Measurements from ENCODE around the gene EGFL6.

The EGFL6 gene, protein sequence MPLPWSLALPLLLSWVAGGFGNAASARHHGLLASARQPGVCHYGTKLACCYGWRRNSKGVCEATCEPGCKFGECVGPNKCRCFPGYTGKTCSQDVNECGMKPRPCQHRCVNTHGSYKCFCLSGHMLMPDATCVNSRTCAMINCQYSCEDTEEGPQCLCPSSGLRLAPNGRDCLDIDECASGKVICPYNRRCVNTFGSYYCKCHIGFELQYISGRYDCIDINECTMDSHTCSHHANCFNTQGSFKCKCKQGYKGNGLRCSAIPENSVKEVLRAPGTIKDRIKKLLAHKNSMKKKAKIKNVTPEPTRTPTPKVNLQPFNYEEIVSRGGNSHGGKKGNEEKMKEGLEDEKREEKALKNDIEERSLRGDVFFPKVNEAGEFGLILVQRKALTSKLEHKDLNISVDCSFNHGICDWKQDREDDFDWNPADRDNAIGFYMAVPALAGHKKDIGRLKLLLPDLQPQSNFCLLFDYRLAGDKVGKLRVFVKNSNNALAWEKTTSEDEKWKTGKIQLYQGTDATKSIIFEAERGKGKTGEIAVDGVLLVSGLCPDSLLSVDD

GRCh38 chrX:13569479-13570260 lies at the start of gene EGFL6:
TSS of gene EGFL6 (plus strand) at chrX:13569601. CDS start at chrX:13569862, 261 bp downstream.
- H3K4me3 ChIP-seq (ENCODE audit: low read depth, low read length): peak within 1 kb of the TSS; percentile 43

GRCh38 chrX:13520351-13520750 lies 49.0 kb upstream of the EGFL6 start:
- no peak overlapping the region for H3K4me3 ChIP-seq (ENCODE audit: low read depth, low read length)

- no peak overlapping the region for H3K4me3 ChIP-seq (ENCODE audit: low read depth, low read length)
Observed at GRCh38 chrX:13520936-13521335, 48.5 kb upstream of the EGFL6 start.

DNA sequence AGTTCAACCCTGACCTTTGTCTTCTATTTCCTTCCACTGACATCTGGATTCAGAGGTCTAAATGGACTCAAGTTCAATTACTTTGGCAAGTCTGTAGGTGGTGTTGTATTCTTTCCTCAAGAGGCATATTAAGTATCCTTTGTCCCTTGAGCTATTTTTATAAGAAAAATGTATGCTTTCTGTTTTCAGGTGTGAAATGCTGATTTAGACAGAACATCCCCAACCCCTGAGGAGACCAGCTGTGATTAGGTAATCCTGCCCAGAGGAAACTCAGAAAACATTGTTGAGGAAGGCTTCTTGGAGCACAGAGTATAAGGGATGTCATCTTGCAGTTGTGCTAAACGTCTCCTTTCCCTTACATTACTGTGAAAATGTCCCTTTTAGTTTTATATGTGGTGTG lies 46.6 kb upstream of the EGFL6 start:
- no peak overlapping the region for H3K4me3 ChIP-seq (ENCODE audit: low read depth, low read length)

- no peak overlapping the region for H3K4me3 ChIP-seq (ENCODE audit: low read depth, low read length)
Observed at GRCh38 chrX:13533726-13534125, 35.7 kb upstream of the EGFL6 start.

- no peak overlapping the region for H3K4me3 ChIP-seq (ENCODE audit: low read depth, low read length)
Observed at GRCh38 chrX:13535376-13536165, 33.8 kb upstream of the EGFL6 start.

DNA sequence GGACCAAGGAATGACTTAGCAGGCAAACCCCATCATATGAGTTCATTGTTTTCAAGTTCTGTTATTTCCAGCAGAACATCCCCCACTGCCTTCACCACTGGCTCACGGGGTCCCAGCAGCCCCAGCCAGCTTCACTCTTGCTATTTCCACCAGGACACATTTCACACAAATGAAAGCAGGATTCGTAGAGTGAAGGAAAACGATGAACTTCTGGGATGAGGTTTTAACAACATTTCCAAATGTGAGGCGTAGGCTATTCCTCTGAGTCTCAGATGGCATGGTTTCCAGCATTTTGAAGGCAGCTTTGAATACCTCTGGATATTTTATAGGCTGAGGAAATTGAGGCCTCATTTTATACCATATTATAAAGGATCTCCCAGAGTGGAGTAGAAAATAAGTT lies 32.9 kb upstream of the EGFL6 start:
- no peak overlapping the region for H3K4me3 ChIP-seq (ENCODE audit: low read depth, low read length)

GRCh38 chrX:13538414-13538813 lies 31.0 kb upstream of the EGFL6 start:
- no peak overlapping the region for H3K4me3 ChIP-seq (ENCODE audit: low read depth, low read length)

- H3K4me3 ChIP-seq (ENCODE audit: low read depth, low read length): no peak overlapping the region
Observed at GRCh38 chrX:13540602-13541001, 28.8 kb upstream of the EGFL6 start.

DNA sequence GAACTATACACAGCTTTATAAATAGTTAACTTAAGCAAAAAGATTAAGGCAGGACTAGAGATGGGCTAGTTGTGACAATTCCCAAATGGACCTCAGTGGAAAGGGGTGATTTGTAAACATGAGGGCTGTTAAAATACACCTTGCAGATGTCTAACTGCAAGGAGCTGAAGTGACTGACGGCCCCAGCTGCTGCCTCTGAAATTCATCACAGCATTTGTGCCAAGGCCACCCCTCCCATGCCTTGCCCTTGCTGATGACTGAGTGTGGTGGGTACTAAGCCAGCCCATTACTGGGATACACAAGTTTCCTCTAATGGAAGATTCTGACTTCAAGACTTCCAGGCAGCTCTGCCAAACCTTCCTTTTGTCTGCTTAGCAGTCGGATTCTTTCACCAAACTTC lies 23.7 kb upstream of the EGFL6 start:
- no peak overlapping the region for H3K4me3 ChIP-seq (ENCODE audit: low read depth, low read length)

- H3K4me3 ChIP-seq (ENCODE audit: low read depth, low read length): no peak overlapping the region
Observed at GRCh38 chrX:13547671-13548070, 21.7 kb upstream of the EGFL6 start.

GRCh38 chrX:13550346-13550745 lies 19.1 kb upstream of the EGFL6 start:
- no peak overlapping the region for H3K4me3 ChIP-seq (ENCODE audit: low read depth, low read length)

DNA sequence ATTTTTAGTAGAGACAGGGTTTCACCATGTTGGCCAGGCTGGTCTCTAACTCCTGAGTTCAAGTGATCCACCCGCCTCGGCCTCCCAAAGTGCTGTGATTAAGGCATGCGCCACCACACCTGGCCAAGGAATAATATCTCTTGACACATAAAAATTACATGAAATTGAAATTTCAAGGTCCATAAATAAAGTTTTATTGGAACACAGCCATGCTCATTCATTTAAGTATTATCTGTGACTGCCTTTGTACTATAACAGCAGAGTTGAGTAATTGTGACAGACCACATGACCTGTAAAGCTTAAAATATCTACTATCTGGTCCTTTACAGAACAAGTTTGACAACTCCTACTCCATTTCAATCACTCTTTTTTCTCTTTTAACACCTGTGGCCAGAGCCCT lies 17.8 kb upstream of the EGFL6 start:
- no peak overlapping the region for H3K4me3 ChIP-seq (ENCODE audit: low read depth, low read length)

DNA sequence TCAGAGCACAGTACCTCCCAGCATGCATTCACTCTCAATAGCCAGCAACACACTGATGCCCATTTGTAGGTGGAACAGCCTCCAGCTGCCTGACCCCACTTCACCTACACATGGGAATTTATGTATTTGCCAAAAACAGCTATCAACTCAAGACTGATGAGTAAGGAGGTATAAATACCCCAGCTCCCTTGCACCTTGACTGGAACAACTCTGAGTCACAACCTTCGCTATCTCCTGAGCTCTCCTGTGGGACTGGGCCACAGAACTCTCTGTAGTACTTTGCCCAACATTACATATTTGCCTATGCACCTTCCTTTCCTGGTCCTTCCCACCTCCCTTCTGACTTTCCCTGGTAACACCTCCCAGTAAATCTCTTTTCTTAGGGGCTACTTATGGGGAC lies 16.5 kb upstream of the EGFL6 start:
- no peak overlapping the region for H3K4me3 ChIP-seq (ENCODE audit: low read depth, low read length)

DNA sequence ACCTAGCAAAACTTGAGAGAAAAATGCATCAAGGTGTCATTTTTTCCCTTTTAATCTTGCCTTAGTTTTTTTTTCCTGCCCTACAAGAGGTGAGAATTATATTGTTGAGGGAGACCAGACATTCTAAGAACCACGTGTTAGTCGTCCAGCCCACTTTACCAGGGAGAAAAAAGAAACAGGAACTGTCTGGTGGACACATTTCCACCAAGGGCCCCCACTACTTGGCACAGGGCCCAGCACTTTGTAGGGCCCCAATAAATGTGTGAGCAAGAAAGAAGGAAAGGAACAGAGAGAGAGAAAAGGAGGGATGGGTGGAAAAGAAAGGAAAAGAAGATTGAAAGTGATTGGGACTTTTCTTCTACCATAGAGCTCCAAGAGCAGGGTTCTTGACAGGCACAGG lies 3.9 kb upstream of the EGFL6 start:
- no peak overlapping the region for H3K4me3 ChIP-seq (ENCODE audit: low read depth, low read length)

DNA sequence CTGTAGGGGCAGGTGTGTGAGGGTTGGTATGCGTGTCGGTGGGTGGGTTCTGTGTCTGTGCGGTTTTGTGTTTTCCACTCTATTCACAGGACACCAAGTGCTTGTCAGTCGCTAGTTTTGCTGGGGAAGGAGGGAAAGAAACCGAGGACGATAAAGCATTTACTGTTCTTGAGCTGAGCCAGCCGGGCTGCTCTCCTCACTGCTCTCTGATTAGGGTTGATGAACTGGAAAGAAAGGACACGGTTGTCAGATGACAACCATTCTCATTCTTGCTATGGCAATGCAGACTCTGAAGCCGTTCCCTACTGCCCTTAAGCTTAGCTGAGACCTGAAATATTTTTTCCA lies 832 bp downstream of the EGFL6 start:
- peak overlapping the region; percentile 43 for H3K4me3 ChIP-seq (ENCODE audit: low read depth, low read length)

- H3K4me3 ChIP-seq (ENCODE audit: low read depth, low read length): no peak overlapping the region
Observed at GRCh38 chrX:13571136-13571535, 1.7 kb downstream of the EGFL6 start.

DNA sequence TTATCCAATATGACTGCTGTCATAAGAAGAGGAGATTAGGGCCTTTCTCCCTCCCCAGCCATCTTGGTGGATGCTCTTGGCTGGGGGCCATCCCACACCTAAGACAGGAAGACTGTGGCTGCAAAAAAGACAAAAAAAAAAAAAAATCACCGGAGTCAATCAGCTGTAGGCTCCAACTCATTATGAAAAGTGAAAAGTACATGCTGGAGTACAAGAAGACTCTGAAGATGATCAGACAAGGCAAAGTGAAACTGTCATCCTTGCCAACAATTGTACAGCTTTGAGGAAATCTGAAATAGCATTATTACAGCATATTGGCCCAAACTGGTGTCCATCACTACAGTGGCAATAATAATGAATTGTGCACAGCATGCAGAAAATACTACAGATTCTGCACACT lies 5.2 kb downstream of the EGFL6 start:
- no peak overlapping the region for H3K4me3 ChIP-seq (ENCODE audit: low read depth, low read length)

DNA sequence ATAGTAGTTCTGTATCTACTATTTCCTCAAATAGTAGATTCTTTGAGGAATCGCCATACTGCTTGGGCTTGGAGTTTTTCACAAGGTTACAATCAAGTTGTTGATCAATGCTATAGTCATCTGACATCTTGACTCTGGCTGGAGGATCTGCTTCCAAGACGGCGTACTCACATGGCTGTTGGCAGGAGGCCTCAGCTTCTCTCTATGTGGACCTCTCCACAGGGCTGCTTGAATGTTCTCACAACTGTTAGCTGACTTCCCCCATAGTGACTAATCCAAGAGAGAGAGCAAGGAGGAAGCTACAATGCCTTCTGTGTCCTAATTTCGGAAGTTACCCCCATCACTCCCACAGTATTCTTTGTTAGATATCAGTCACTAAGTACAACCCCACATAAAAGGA lies 10.3 kb downstream of the EGFL6 start:
- H3K4me3 ChIP-seq (ENCODE audit: low read depth, low read length): no peak overlapping the region

- no peak overlapping the region for H3K4me3 ChIP-seq (ENCODE audit: low read depth, low read length)
Observed at GRCh38 chrX:13581554-13581953, 12.2 kb downstream of the EGFL6 start.

- no peak overlapping the region for H3K4me3 ChIP-seq (ENCODE audit: low read depth, low read length)
Observed at GRCh38 chrX:13587786-13588477, 18.5 kb downstream of the EGFL6 start.
